Fibroblast of villous mesenchyme (primary cell): Measurements from ENCODE around the gene RBM28. TPM values are rescaled to one million over a fixed set of nuclear protein-coding genes. Genes with fewer than 3 reads are reported as not detected.

Source experiments
- DNase-seq: peaks from one replicate; pipeline ENCODE4 v3.0.0-alpha.2; 2010; ENCODE audit warnings: low read depth
- H3K4me3 ChIP-seq: 2 replicates; pipeline ENCODE4 v1.5.1; 2011; ENCODE audit warnings: low read depth, mild to moderate bottlenecking, low read length
- total RNA-seq: library from RNA; depleted of rRNA; stranded (reverse); fragments of >200 nt; gene quantifications from 2 replicates; pipeline ENCODE4 v1.2.3, GENCODE V29; 2012
- TF ChIP-seq, protein P1 (sequence below): IDR thresholded peaks from 2 replicates; pipeline ENCODE4 v1.5.1; 2012; ENCODE audit warnings: low read depth, mild to moderate bottlenecking, low read length; ENCODE audit not compliant: insufficient read depth

Gene RBM28
- total RNA-seq, 1 donor, result 7.3 TPM

GRCh38 chr7:128264477-128264876 is 79.2 kb downstream of the RBM28 start:
- TF ChIP-seq, protein P1, sequence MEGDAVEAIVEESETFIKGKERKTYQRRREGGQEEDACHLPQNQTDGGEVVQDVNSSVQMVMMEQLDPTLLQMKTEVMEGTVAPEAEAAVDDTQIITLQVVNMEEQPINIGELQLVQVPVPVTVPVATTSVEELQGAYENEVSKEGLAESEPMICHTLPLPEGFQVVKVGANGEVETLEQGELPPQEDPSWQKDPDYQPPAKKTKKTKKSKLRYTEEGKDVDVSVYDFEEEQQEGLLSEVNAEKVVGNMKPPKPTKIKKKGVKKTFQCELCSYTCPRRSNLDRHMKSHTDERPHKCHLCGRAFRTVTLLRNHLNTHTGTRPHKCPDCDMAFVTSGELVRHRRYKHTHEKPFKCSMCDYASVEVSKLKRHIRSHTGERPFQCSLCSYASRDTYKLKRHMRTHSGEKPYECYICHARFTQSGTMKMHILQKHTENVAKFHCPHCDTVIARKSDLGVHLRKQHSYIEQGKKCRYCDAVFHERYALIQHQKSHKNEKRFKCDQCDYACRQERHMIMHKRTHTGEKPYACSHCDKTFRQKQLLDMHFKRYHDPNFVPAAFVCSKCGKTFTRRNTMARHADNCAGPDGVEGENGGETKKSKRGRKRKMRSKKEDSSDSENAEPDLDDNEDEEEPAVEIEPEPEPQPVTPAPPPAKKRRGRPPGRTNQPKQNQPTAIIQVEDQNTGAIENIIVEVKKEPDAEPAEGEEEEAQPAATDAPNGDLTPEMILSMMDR, result no peak
- H3K4me3 ChIP-seq, result no peak overlapping the region
- no peak for DNase-seq

- TF ChIP-seq, protein P1, result no peak
- H3K4me3 ChIP-seq, result no peak overlapping the region
- DNase-seq, result no peak
Measured at GRCh38 chr7:128263420-128263819, 80.3 kb downstream of the RBM28 start.

- DNase-seq, result no peak
- TF ChIP-seq, protein P1, result no peak
- H3K4me3 ChIP-seq, result no peak overlapping the region
Measured at GRCh38 chr7:128262273-128263028, 81.3 kb downstream of the RBM28 start.

- no peak for DNase-seq
- H3K4me3 ChIP-seq, result no peak overlapping the region
- TF ChIP-seq, protein P1, result no peak
Measured at GRCh38 chr7:128260069-128260795, 83.5 kb downstream of the RBM28 start.

- TF ChIP-seq, protein P1, result no peak
- peak; percentile 48 for DNase-seq
- H3K4me3 ChIP-seq, result no peak overlapping the region
Measured at GRCh38 chr7:128259131-128260061, 84.3 kb downstream of the RBM28 start.

GRCh38 chr7:128257458-128257857 is 86.2 kb downstream of the RBM28 start:
- no peak for DNase-seq
- TF ChIP-seq, protein P1, result no peak
- H3K4me3 ChIP-seq, result no peak overlapping the region
